IMR-90 (cell line): ENCODE data around the gene MGAT5.

Experiments
- CHD1 ChIP-seq: IDR thresholded peaks from 2 replicates; pipeline ENCODE4 v1.6.1; 2012; ENCODE audit warnings: low read depth, low read length, improper control_type of control experiment
- ELK1 ChIP-seq: fragments of 150-350 bp; IDR thresholded peaks from 2 replicates; pipeline ENCODE4 v1.6.1; 2016; ENCODE audit warnings: low read depth, mild to moderate bottlenecking, low read length, moderate library complexity, borderline replicate concordance
- MAFK ChIP-seq: IDR thresholded peaks from 2 replicates; pipeline ENCODE4 v1.6.1; 2012; ENCODE audit warnings: low read depth, low read length, improper control_type of control experiment
- POLR2A ChIP-seq: IDR thresholded peaks from 2 replicates; pipeline ENCODE4 v1.6.1; 2012; ENCODE audit warnings: mild to moderate bottlenecking, low read depth, low read length
- RAD21 ChIP-seq: IDR thresholded peaks from 2 replicates; pipeline ENCODE4 v1.6.1; 2012; ENCODE audit warnings: low read length, improper control_type of control experiment
- SMC3 ChIP-seq: fragments of 150-350 bp; IDR thresholded peaks from 2 replicates; pipeline ENCODE4 v1.6.1; 2016; ENCODE audit warnings: low read depth, mild to moderate bottlenecking, antibody characterized with exemption, low read length, moderate library complexity
- USF2 ChIP-seq: fragments of 150-350 bp; IDR thresholded peaks from 2 replicates; pipeline ENCODE4 v1.6.1; 2017; ENCODE audit warnings: mild to moderate bottlenecking, antibody characterized with exemption, low read length, low read depth
- TF ChIP-seq, protein P1 (sequence below): conservative IDR thresholded peaks from 2 replicates; pipeline ENCODE4 v1.5.1; 2012; ENCODE audit warnings: mild to moderate bottlenecking, low read depth, low read length, improper control_type of control experiment

- TF ChIP-seq POLR2A (no peak), MAFK (no peak), USF2 (no peak), SMC3 (no peak), RAD21 (no peak), ELK1 (no peak), CHD1 (no peak)
- TF ChIP-seq, protein P1, sequence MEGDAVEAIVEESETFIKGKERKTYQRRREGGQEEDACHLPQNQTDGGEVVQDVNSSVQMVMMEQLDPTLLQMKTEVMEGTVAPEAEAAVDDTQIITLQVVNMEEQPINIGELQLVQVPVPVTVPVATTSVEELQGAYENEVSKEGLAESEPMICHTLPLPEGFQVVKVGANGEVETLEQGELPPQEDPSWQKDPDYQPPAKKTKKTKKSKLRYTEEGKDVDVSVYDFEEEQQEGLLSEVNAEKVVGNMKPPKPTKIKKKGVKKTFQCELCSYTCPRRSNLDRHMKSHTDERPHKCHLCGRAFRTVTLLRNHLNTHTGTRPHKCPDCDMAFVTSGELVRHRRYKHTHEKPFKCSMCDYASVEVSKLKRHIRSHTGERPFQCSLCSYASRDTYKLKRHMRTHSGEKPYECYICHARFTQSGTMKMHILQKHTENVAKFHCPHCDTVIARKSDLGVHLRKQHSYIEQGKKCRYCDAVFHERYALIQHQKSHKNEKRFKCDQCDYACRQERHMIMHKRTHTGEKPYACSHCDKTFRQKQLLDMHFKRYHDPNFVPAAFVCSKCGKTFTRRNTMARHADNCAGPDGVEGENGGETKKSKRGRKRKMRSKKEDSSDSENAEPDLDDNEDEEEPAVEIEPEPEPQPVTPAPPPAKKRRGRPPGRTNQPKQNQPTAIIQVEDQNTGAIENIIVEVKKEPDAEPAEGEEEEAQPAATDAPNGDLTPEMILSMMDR = no peak
Observed at GRCh38 chr2:134410006-134410405, 156.1 kb downstream of the MGAT5 start.
